Heart left ventricle (tissue), 16 donors: ENCODE measurements around the gene INTS13. TPM values are rescaled to one million over a fixed set of nuclear protein-coding genes. Genes with fewer than 3 reads are reported as not detected.

Source experiments
- ATAC-seq, 4 donors: fragments of 200-7000 bp; cut with Tn5 transposase; one replicate each; pipeline ENCODE4 v1.9.1; 2020 to 2022; ENCODE audit warnings: moderate library complexity in 4 of 4, mild to moderate bottlenecking in 3 of 4, moderate number of reproducible peaks in 1 of 4
- DNase-seq, 5 donors: peaks; one replicate each; pipeline ENCODE4 v3.0.0-alpha.2; 2020
- H3K27ac ChIP-seq, 12 donors: fragments of 200-600 bp; sonication (generic) in 4 of 12; one replicate each; pipeline versions ENCODE4 v1.5.0 to v1.8.0; 2016 to 2022; ENCODE audit warnings: mild to moderate bottlenecking in 2 of 12
- H3K27me3 ChIP-seq, 9 donors: fragments of 200-600 bp; sonication (generic) in 2 of 9; one replicate each; pipeline versions ENCODE4 v1.5.1 to v1.8.0; 2016 to 2022; ENCODE audit warnings: mild to moderate bottlenecking in 3 of 9
- H3K36me3 ChIP-seq, 9 donors: fragments of 200-600 bp; sonication (generic) in 2 of 9; one replicate each; pipeline versions ENCODE4 v1.5.0 to v1.8.0; 2018 to 2022; ENCODE audit warnings: mild to moderate bottlenecking in 2 of 9
- H3K4me1 ChIP-seq, 12 donors: fragments of 200-600 bp; sonication (generic) in 4 of 12; one replicate each; pipeline versions ENCODE4 v1.5.0 to v1.8.0; 2016 to 2022; ENCODE audit warnings: mild to moderate bottlenecking in 3 of 12
- H3K4me3 ChIP-seq, 12 donors: fragments of 200-600 bp; sonication (generic) in 4 of 12; one replicate each; pipeline versions ENCODE4 v1.5.0 to v1.8.0; 2017 to 2022; ENCODE audit warnings: mild to moderate bottlenecking in 9 of 12, moderate library complexity in 4 of 12
- H3K9me3 ChIP-seq, 12 donors: fragments of 200-600 bp; sonication (generic) in 4 of 12; one replicate each; pipeline versions ENCODE4 v1.5.0 to v1.8.0; 2016 to 2022; ENCODE audit warnings: mild to moderate bottlenecking in 1 of 12
- CTCF ChIP-seq, 12 donors: fragments of 200-600 bp; sonication (generic) in 4 of 12; IDR thresholded peaks; one replicate each; pipeline versions ENCODE4 v1.5.0 to v1.8.0; 2018 to 2022; ENCODE audit warnings: antibody characterized with exemption in 12 of 12, mild to moderate bottlenecking in 5 of 12
- POLR2A ChIP-seq, 2 donors: fragments of 450-650 bp; IDR thresholded peaks; one replicate each; pipeline ENCODE4 v1.6.1; 2017; ENCODE audit warnings: antibody characterized with exemption in 2 of 2, mild to moderate bottlenecking in 2 of 2, moderate library complexity in 2 of 2
- WGBS, 4 donors: extraction: QIAGEN DNeasy Blood & Tissue Kit in 2 of 4; methylation state at CpG; one replicate each; pipeline versions ENCODE4 v1.1.5 to v1.1.7; 2013 to 2018; 5-methylcytosine and 5-hydroxymethylcytosine counted together
- intact Hi-C, 10 donors: fragments of 100-400 bp; cut with DNase I; formaldehyde crosslinking; loops; one replicate each; pipeline versions ENCODE4 v1.11.1 to v1.14.2; 2022
- long read RNA-seq, 3 donors: library from polyadenylated mRNA; unstranded; transcript quantifications; one replicate each; pipeline ENCODE4 v2.0.0, GENCODE V29; 2020 to 2021
- polyA plus RNA-seq, 2 donors: library from polyadenylated mRNA; stranded (reverse); fragments of 200-250 nt; gene quantifications; one replicate each; pipeline ENCODE4 v1.2.3, GENCODE V29; 2013
- total RNA-seq, 9 donors: library from RNA; depleted of rRNA in 2 of 9; stranded (reverse); fragments of >200 nt in 2 of 9; fragmentation: NEBNext Ultra II Directional in 3 of 9; extraction: Animal tissue kit (Norgen Biotek cat#: 25700) in 3 of 9; gene quantifications; one replicate each; pipeline versions ENCODE4 v1.1.0 to v1.2.4, GENCODE V29; 2016 to 2023
- donor health status: ischemic (EF 13 %, LVEDD 7.1; RV severe dilation, severe dysfunction).
- donor health status: healthy with polysubstance abuse.
- donor health status: DM: no; HTN: yes; CAD: no.
- donor health status: DM: no; HTN: no; CAD: no.
- donor health status: ischemic (EF 25% LVEDD 6.9; RV normal size, moderate dysfunction).
- donor health status: ischemic (EF 25% LVEDD 5.7; RV mildly dilated, moderate dysfunction).
- donor health status: healthy.
- donor health status: DM: yes; HTN: yes; CAD: no.
- donor health status: ischemic (EF 35%, LVEDD 5.7; RV mildly dilated, moderate dysfunction).
- donor health status: nonischemic (EF 11% LVEDD 7.7; RV severe dilation, severe dysfunction).
- donor health status: DM: yes; HTN: yes; CAD: no.
- donor health status: PGD.
- donor health status: ischemic (EF 29% LVEDD 5.4; RV normal size, mild dysfunction).
- donor health status: nonischemic (EF 23%, LVEDD 6.1; RV moderate dilation, normal function).

The INTS13 gene
- total RNA-seq (10 to 100 TPM; 14.1 to 24.1 (median 18.5) TPM), polyA plus RNA-seq (10 to 100 TPM; 22.6 to 24.8 TPM)
- long read RNA-seq, donor 1, transcript INTS13-201 (17 exons, 2,974 nt), result major isoform, 8 of 19 reads
- long read RNA-seq, donor 1, partial matches to known transcripts, result 8 of 19 reads
- long read RNA-seq, donor 1, other reads (novel, unspliced or antisense), result 3 of 19 reads
- long read RNA-seq, donor 2, transcript INTS13-201 (17 exons, 2,974 nt), result major isoform, 15 of 75 reads
- long read RNA-seq, donor 2, partial matches to known transcripts, result 45 of 75 reads
- long read RNA-seq, donor 2, other reads (novel, unspliced or antisense), result 15 of 75 reads
- long read RNA-seq, donor 3, transcript INTS13-201 (17 exons, 2,974 nt), result major isoform, 17 of 31 reads
- long read RNA-seq, donor 3, partial matches to known transcripts, result 10 of 31 reads
- long read RNA-seq, donor 3, other reads (novel, unspliced or antisense), result 4 of 31 reads

GRCh38 chr12:26937863-26938700, at the start of gene INTS13, which contains the start of gene FGFR1OP2:
INTS13 (minus strand) TSS chr12:26937981; CDS start chr12:26936803, 1,178 bp downstream.
FGFR1OP2 (plus strand) TSS chr12:26938470; CDS start chr12:26954159, 15,689 bp downstream.
- Histone ChIP-seq H3K36me3 (peaks cover 0 to 10% (median 1%) of the 10 kb centered on the region in 9 donors), H3K4me3 (peak within 1 kb of the TSS; percentile 70 to 97 (median 88)), H3K27ac (peak within 1 kb of the TSS; percentile 94 to 98 (median 97)), H3K9me3 (no peaks in the 10 kb centered on the region), H3K4me1 (peaks cover 3 to 69% (median 39%) of the 10 kb centered on the region in 12 donors), H3K27me3 (no peaks in the 10 kb centered on the region)
- ATAC-seq (peak; percentile 97 to 99 (median 98)), DNase-seq (peak; percentile 99 to 100 (median 99))
- intact Hi-C loops, result loop anchor here in 9 of 10 donors (1.0 to 10.0 kb wide), 8 partner anchors 74 to 369 kb away; partner anchors contain the start of genes TM7SF3 (in 8 of the 9) and STK38L (in 1 of the 9)
- TF ChIP-seq CTCF (IDR thresholded peaks at IDR 0.05) (no peak), POLR2A (IDR thresholded peaks at IDR 0.05) (peak; percentile 77 to 98)
- WGBS, 4 donors, result 0 to 1% (median 0%) methylated on average over 62 to 69 of the region's 69 CpGs

DNA sequence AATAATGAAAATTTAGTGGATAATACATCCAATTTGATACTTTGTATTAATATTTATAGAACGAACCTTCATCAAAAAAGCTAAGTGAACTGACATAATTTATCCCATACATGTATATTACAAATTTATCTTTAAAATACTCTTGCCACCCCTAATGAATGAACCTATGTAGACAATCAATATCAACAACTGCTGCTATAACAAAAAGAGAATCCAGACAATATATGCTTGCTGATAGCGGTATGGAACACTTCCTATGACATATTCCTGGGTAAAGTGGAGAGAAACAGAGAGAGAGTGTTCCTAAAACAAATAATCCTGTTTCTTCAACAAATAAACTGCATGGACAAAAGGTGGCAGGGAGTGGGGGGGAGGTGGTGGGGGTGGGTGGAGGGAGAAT, 45.1 kb upstream of the INTS13 start:
- 97 to 100% (median 98%) methylated on average over 2 of the region's 2 CpGs for WGBS, 4 donors
- intact Hi-C loops, result no loop called here
- H3K4me1 ChIP-seq, result peaks cover 0 to 19% (median 7%) of the 10 kb centered on the region in 12 donors
- H3K36me3 ChIP-seq, result peaks cover 0 to 73% (median 45%) of the 10 kb centered on the region in 9 donors
- TF ChIP-seq CTCF (IDR thresholded peaks at IDR 0.05) (no peak), POLR2A (IDR thresholded peaks at IDR 0.05) (no peak)
- no peaks in the 10 kb centered on the region for H3K9me3 ChIP-seq
- ATAC-seq, result no peak
- no peak for DNase-seq
- H3K27ac ChIP-seq, result no peak overlapping the region
- no peaks in the 10 kb centered on the region for H3K27me3 ChIP-seq
- H3K4me3 ChIP-seq, result no peak overlapping the region

GRCh38 chr12:26979733-26980132, 42.0 kb upstream of the INTS13 start:
- H3K36me3 ChIP-seq, result peaks cover 0 to 92% (median 56%) of the 10 kb centered on the region in 9 donors
- 81 to 93% (median 87%) methylated on average over 11 of the region's 11 CpGs for WGBS, 4 donors
- H3K9me3 ChIP-seq, result no peaks in the 10 kb centered on the region
- intact Hi-C loops, result no loop called here
- peaks cover 0 to 10% (median 1%) of the 10 kb centered on the region in 12 donors for H3K4me1 ChIP-seq
- H3K27ac ChIP-seq, result no peak overlapping the region
- TF ChIP-seq POLR2A (IDR thresholded peaks at IDR 0.05) (no peak), CTCF (IDR thresholded peaks at IDR 0.05) (no peak)
- H3K4me3 ChIP-seq, result no peak overlapping the region
- H3K27me3 ChIP-seq, result no peaks in the 10 kb centered on the region
- ATAC-seq, result no peak
- DNase-seq, result no peak
